Measurements from ENCODE around the gene CFAP58. TPM values are rescaled to one million over a fixed set of nuclear protein-coding genes. Genes with fewer than 3 reads are reported as not detected.

The CFAP58 gene
- total RNA-seq, 1 donor from 2014 or later = 0.75 TPM

DNA sequence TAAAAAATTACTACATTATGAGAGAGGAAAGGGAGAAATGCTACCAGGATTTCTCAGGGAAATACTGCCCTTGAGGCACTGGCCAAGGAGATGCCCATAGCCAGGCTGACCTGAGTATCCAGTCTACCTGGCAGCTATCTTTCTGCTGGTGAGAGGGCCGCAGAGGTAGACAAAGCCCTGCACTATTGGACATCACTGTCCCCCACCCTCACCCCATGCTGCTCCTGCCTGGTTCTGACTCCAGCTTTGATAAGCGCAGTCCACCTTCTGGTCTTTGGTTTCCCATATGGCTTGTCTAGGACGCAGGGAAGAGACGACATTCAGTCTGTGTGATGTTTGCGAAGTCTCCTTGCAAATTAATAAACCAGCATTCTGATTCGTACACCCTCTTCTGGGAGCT, 19.1 kb upstream of the CFAP58 start:
- no peak for DNase-seq (ENCODE audit: low read depth)

DNA sequence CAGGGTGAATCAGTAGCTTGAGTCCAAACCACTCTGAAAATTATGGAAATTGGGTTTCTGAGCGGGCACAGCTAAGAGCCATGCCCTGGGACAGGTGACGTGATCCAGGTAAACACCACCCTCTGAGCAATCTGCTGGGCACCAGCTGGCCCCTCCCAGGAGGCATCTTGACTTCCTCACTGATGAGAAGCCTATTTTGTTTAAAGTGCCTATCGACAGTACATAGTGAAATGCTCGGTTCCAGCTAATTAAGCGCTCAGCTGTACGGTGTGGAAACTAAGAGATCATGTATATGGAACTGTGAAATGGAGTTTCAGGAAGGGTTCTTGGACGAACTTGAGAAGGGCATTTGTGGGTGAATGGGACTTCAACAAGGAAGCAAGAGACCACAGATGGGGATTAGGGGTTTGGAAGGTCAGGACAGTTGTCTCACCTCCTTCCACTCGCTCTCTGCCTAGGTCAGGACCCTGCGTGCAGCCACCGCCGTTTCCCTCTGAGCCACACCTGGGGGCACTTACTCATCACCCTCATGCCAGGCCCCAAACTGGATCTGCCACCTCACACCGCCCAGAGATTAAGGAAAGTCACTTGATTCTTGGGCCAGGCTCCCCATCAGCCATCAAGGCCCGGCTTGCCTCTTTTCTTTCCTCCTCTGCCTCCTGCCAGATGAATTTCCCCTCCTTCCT, 18.5 kb upstream of the CFAP58 start:
- peak; percentile 34 for DNase-seq (ENCODE audit: low read depth)

DNA sequence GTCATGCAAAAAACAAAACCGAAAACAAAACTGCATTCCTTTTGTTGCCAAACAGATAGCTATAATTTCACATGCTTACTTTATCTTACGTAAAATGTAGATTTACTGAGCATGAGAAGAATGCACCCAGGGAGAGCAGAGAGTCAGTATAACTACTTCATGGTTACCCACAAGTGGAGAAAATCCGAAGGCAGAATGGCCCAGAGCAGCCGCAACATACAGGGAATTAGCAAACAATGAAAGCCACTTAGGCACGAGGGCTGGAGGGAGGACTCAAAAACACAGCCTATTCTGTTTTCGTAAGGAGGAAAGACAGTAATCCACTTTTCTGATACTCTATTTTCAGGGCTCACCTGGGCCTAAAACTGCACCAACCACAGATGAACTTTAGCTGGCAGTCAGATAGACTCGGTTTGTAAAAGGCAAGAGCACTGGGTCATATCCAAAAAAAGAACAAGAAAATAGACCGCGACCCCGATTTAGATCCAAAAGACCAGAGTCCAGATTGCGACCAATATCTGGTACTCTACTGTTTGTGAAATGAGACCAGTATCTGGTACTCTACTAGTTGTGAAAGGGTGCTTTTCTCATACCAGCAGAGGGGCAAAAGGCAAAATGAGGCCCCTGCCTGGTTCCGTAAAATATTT, 16.7 kb upstream of the CFAP58 start:
- DNase-seq (ENCODE audit: low read depth) = peak; percentile 71

GRCh38 chr10:104337521-104337984, 16.1 kb upstream of the CFAP58 start:
- no peak for DNase-seq (ENCODE audit: low read depth)

DNA sequence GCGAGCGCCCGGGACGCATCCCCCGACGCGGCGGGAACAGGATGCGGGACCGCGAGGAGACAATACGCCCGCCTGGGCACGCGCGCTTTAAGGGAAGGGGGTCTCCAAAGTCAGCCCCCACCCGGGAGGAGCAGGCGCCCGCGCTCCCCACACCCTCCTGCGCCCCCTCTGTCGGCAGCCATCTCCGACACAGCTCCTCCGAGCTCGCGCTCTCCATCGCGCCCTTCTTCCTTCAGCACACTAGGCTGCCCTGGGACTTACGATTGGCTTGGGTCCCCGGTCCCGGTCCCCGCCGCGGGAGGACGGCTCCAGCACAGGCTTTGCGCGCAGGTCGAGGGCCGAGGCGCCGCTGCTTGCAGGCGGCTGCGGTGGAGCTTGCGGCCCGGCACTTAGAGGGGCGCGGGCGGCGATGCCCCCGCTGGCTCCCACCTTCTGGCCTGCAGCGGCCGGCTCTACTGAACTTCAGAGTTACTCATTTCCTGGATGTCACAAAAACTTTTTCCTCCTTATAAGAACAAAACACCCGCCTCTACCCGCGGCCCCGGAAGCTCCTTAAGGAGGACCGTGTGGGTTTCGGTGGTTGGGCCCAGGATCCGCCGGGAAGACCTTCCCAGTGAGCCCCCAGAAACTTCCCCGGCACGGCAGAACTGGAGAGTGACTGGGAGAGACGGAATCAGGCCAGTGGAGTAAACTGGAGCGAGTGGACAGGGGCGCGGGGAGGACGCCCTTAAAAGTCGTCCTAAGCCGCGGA, 15.5 kb upstream of the CFAP58 start, which contains the start of gene ITPRIP:
TSS of gene ITPRIP (minus strand) at position 481 of the 751 bp plus-strand sequence. CDS start 22,414 bp downstream, outside the sequence.
- DNase-seq (ENCODE audit: low read depth) = peak; percentile 77

DNA sequence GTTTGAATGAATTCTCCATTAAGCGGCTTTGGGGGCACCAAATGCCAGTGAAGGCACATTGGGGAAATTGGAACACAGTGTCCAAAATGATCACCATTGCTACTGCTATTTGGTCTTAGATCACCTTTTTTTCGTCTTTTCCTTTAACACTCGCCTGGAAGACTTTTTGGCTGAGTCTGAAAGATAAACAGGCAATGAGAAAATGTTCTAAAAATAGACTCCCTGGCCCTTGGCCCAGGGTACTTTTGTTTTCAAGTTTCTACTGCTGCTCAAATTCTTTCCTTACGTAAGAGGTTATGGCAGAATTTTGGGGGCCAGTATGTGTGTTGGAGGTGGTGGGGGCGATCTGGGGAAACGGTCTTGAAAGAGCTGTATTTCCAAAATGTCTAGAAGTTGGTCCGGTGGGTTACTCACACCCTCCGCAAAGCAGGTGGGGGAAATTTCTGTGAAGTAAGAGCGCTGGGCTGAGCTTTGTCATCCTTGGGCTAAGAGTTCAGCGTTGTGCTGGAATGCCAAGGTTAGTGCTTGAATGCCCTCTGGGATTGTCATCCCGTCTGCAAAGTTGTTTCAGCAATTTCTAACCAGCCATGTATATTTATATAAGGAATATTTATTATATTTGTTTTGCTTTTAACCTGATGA, 14.0 kb upstream of the CFAP58 start:
- DNase-seq (ENCODE audit: low read depth) = peak; percentile 77

DNA sequence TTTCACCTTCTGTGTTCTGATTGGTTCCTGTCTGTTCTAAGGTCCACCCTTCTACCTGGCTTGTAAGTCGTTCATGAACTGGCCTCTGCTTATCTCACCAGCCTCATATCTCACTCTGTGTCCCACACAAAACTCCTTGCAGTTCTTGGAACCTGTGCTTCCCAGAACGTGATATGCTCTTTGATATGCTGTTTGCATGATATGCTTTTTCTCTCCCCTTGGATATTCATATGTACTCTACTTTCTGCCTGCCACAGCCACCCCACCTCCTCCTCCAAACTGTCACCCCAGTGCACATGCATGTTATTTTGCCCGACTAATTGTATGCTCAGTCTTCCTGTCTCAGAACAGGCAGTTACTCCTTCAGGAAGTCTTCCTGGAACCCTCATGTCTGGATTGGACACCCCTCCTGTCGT, 13.5 kb upstream of the CFAP58 start:
- DNase-seq (ENCODE audit: low read depth) = no peak

DNA sequence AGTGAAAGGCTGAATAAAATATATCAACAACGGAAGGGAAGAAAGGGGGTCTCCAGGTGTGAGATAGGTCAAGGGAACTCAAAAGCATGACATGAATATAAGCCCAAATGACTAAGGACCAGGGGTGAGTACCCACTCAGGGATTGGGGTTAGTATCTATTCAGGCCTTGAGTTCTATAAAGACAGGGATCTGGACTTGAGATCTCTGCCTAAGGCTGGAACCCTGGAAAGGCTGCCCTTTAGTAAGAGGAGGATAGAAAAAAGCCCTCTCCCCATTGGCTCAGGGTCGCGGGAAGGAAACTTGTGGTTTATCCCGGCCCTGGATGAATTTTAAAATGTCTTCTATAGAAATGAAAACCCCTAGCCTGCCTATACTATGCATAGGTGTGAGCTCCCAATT, 13.0 kb upstream of the CFAP58 start:
- no peak for DNase-seq (ENCODE audit: low read depth)

DNA sequence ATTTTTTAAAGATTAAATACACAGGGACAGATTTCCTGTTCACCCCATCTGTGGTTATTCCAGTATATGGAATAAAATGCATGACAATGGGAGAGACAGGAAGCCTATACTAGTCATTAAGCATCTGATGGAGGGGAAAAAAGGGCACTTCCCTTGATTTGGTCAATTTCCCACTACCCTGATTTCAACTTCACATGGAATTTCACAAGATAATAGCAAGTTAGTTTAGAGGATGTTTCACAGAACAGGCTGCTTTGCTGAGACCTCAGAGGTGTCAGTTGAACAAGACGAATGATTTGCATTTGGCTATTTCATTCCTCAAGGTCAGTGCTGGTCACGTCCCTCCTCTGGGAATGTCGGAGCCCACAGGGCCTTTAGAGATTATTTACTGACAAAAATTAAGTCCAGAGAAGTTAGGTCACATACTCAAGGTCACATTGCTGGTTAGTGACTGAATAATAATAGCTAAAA, 10.7 kb upstream of the CFAP58 start:
- no peak for DNase-seq (ENCODE audit: low read depth)

DNA sequence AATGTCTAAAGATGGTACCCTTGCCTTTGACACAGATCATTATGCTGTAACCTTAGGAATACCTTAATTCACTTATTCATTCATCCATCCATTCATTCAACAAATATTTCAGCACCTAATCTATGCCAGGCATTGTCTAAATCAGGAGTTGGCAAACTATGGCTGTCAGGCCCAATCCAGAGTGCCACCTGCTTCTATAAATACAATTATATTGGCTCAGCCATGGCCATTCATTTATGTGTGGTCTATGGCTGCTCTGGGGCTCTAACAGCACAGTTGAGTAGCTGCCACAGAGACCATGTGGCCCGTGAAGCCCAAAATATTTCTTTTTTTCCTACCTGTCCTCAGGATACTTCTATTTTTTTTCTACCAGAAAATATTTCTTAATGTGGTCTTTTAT, 9.4 kb upstream of the CFAP58 start:
- no peak for DNase-seq (ENCODE audit: low read depth)

GRCh38 chr10:104345515-104345914, 8.1 kb upstream of the CFAP58 start:
- DNase-seq (ENCODE audit: low read depth) = no peak

DNA sequence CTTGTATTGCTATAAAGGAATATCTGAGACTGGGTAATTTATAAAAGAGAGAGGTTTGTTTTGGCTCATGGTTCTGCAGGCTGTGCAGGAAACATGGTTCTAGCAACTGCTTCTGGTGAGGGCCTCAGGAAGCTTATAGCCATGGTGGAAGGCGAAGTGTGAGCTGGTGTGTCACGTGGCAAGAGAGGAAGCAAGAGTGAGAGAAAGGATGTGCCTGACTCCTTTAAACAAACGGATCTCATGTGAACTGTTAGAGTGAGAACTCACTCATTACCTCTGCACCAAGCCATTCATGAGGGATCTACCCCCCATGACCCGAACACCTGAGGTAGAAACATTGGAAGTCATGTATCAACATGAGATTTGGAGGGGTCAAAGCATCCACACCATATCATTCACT, 7.7 kb upstream of the CFAP58 start:
- DNase-seq (ENCODE audit: low read depth) = no peak

GRCh38 chr10:104347295-104348045, 6.2 kb upstream of the CFAP58 start:
- DNase-seq (ENCODE audit: low read depth) = no peak

DNA sequence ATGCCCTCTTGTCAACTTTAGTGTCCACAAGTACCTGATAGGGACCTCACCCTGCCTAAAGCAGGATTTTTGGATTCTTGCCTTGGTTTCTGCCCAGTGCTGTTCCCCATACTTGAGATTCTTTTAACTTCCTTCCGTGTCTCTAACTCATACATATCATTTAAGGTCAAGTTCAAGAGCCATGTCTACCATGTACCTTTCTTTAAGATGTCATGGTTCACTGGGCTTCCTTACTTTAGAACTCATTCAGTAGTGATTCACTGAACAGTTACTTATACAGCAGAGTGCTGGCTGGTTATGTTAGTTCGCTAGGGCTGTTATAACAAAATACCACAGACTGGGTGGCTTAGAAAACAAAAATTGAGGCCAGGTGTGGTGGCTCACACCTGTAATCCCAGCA, 5.0 kb upstream of the CFAP58 start:
- DNase-seq (ENCODE audit: low read depth) = peak; percentile 62

- DNase-seq (ENCODE audit: low read depth) = peak; percentile 94
Measured at GRCh38 chr10:104349623-104350126, 4.0 kb upstream of the CFAP58 start.

DNA sequence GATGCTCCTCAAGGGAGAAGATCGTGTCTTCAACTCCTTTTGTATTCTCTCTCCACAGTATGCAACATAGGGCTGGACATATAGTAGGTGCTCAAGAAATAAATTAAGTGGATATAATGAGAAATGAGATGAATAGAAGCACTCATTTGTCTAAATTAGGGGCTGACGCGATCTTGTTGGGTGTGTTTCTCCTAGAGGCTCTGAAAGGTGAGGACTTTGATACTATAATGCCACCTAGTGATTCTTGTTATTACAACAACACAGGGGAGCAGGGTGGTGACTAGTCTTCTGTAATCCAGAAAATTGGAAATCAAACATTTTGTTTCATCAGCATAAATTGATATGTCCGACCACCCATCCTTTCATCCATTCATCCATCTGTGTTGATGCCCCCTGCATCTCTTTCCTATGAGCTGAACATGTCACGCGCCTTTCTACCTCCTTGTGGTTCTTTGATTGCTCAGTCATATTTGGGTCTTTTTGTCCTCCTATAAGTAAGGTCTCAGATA, 3.5 kb upstream of the CFAP58 start:
- DNase-seq (ENCODE audit: low read depth) = peak; percentile 80

DNA sequence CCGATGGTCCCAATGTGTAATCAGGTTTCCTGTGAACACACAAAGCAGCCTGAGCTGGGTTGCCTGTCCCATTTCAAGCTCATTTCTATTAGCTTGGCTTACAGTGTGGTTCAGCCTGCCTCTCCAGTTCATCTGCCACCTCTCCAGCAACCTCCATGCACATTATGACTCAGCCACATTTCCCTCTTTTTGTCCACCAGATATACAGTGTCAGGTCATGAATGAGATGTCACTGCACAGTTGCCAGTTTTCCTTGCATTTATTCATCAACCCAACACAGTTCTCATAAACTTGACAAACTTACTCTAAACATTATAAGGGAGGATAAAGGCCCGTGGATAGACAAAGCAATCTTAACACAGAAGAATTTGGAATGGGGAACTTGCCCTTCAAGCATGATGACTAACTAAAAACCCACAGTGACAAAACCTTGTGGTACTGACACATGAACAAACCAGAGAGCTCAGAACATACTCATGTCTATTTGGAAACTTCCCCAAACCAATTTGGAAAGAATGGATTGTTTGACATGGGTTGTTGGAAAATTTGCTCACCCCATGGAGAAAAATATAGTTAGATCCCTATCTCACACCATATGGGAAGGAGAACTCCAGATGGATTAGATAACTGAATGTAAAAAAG, 2.5 kb upstream of the CFAP58 start:
- peak; percentile 46 for DNase-seq (ENCODE audit: low read depth)

DNA sequence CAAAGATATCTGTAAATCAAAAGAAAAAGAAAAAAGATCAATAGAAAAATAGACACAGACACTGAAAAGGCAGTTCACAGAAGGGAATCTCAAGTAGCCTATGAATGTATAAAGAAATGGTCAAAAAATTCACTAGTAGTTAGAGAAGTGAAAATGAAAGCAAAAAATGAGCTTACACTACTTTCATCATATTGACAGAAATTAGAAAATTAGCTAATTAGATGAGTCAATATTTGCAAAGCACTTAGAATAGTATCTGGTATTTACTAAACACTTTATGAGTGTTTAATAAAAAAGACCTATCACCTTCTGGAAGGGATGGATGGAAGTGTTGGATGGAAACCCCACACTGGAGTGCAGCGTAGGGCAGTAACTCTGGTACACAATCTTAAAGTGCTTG, 1.7 kb upstream of the CFAP58 start:
- DNase-seq (ENCODE audit: low read depth) = no peak

DNA sequence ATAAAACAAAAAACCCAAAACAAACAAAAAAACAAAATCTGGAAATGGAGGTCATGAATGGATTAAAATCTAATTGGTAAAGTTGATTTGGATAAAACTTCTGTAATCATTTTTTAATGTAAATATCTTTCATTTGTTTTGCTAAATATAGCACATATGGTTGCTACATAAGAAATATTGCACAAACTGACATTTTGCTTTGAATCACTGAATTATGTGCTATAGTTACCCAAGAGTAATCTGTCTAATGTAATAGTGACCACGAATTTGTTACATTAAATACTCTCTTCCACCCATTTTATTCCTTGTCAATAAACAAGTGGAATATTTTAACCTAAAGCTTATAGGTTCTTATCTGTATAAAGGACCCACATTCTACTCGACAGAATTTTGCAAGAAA, 6.2 kb downstream of the CFAP58 start:
- no peak for DNase-seq (ENCODE audit: low read depth)

- DNase-seq (ENCODE audit: low read depth) = no peak
Measured at GRCh38 chr10:104367904-104368303, 14.3 kb downstream of the CFAP58 start.

All from renal cortical epithelial cell (primary cell).